A549 (cell line): Measurements from ENCODE around the gene SMYD4.

Source experiments
- CBX8 ChIP-seq: fragments of 200-600 bp; sonication (generic); IDR thresholded peaks from 2 replicates; pipeline ENCODE4 v1.6.1; 2016
- CTCF ChIP-seq: fragments of >200 bp; sonication (Bioruptor Twin); formaldehyde crosslinking; IDR thresholded peaks from 3 replicates; pipeline ENCODE4 v1.5.1; 2016
- ELK1 ChIP-seq: fragments of 150-350 bp; IDR thresholded peaks from 2 replicates; pipeline ENCODE4 v1.6.1; 2014; ENCODE audit warnings: low read depth, mild to moderate bottlenecking, low read length
- EP300 ChIP-seq, 2 experiments: fragments of >200 bp; sonication (Bioruptor Twin); formaldehyde crosslinking; IDR thresholded peaks; 2 replicates in 1 of 2; 3 replicates in 1 of 2; pipeline ENCODE4 v1.6.1; 2016 to 2017
- HMGXB4 ChIP-seq: fragments of 250-450 bp; sonication (Bioruptor Pico); IDR thresholded peaks from 2 replicates; pipeline ENCODE4 v1.5.0; 2021; ENCODE audit warnings: mild to moderate bottlenecking, moderate library complexity, borderline replicate concordance
- KDM1A ChIP-seq: fragments of 200-600 bp; sonication (generic); IDR thresholded peaks from 2 replicates; pipeline ENCODE4 v1.6.1; 2016; ENCODE audit warnings: low read depth, mild to moderate bottlenecking
- KDM5A ChIP-seq: fragments of 200-600 bp; sonication (generic); IDR thresholded peaks from 2 replicates; pipeline ENCODE4 v1.6.1; 2016; ENCODE audit warnings: antibody characterized with exemption, mild to moderate bottlenecking
- MYC ChIP-seq: IDR thresholded peaks from 2 replicates; pipeline ENCODE4 v1.6.1; 2012; ENCODE audit warnings: mild to moderate bottlenecking, inconsistent platforms, low read length, improper control_type of control experiment, borderline replicate concordance
- PBX3 ChIP-seq: IDR thresholded peaks from 2 replicates; pipeline ENCODE4 v1.6.1; 2012
- PHF8 ChIP-seq: fragments of 200-600 bp; sonication (generic); IDR thresholded peaks from 2 replicates; pipeline ENCODE4 v1.6.1; 2016; ENCODE audit warnings: low read depth, mild to moderate bottlenecking, antibody characterized with exemption, moderate library complexity, borderline replicate concordance
- RFX5 ChIP-seq: fragments of 450-650 bp; IDR thresholded peaks from 2 replicates; pipeline ENCODE4 v1.7.1; 2014; ENCODE audit warnings: antibody characterized with exemption, mild to moderate bottlenecking, moderate library complexity
- SREBF2 ChIP-seq: fragments of 450-650 bp; IDR thresholded peaks from 2 replicates; pipeline ENCODE4 v1.6.1; 2014; ENCODE audit warnings: mild to moderate bottlenecking, moderate library complexity
- TF ChIP-seq, protein P1 (sequence below): IDR thresholded peaks from 2 replicates; pipeline ENCODE4 v1.6.1; 2012

- TF ChIP-seq CTCF = no peak
- no peak for TF ChIP-seq HMGXB4 (CRISPR knock-in tag)
- no peak for TF ChIP-seq PHF8
- TF ChIP-seq PBX3 = no peak
- no peak for TF ChIP-seq EP300 (IDR thresholded peaks at IDR 0.05)
- TF ChIP-seq ELK1 = no peak
- TF ChIP-seq RFX5 = no peak
- TF ChIP-seq SREBF2 = no peak
- TF ChIP-seq, protein P1, sequence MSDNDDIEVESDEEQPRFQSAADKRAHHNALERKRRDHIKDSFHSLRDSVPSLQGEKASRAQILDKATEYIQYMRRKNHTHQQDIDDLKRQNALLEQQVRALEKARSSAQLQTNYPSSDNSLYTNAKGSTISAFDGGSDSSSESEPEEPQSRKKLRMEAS = no peak
- TF ChIP-seq CBX8 = no peak
- TF ChIP-seq KDM5A = no peak
- TF ChIP-seq MYC = no peak
- no peak for TF ChIP-seq KDM1A
These were observed 45.9 kb upstream of the SMYD4 start for GRCh38 chr17:1875597-1875996.
